Endothelial cell of hepatic sinusoid (primary cell): ENCODE data around the gene LRRC2.
"Not testable (repeated sequence)": the region's sequence is repeated elsewhere in the genome, so short reads cannot be mapped to it uniquely, and the experiment has no call there.

Source experiments
- in situ Hi-C: cut with HindIII; loops from 2 replicates; pipeline ENCODE4 v1.10.0; 2017; ENCODE audit warnings: low sequenced_read_pairs

LRRC2 gene

GRCh38 chr3:46584598-46585467 lies 18.7 kb upstream of the LRRC2 start:
- in situ Hi-C loops, result no loop called here

DNA sequence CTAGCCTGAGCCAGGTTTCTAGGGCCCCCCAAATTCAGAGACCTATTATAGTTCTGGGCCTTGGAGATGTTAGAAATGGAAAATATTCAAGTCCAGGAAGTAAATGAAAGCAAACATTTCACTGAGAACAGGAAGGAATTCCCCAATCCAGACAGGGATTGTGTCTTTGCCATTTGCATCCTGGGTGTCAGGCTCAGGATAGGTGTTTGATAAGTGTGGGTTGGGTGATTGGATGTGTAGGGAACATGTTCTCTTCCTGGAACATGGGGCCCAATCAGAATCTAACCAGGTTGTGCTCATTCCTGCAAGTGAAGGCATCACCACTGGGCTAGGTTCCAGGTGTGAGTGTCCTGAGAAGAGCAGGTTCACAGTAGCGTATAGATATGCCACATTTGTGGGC lies 14.6 kb upstream of the LRRC2 start:
- in situ Hi-C loops, result no loop called here

GRCh38 chr3:46579756-46580286 lies 13.7 kb upstream of the LRRC2 start:
- in situ Hi-C loops, result no loop called here

GRCh38 chr3:46578973-46579755 lies 13.1 kb upstream of the LRRC2 start:
- in situ Hi-C loops, result no loop called here

DNA sequence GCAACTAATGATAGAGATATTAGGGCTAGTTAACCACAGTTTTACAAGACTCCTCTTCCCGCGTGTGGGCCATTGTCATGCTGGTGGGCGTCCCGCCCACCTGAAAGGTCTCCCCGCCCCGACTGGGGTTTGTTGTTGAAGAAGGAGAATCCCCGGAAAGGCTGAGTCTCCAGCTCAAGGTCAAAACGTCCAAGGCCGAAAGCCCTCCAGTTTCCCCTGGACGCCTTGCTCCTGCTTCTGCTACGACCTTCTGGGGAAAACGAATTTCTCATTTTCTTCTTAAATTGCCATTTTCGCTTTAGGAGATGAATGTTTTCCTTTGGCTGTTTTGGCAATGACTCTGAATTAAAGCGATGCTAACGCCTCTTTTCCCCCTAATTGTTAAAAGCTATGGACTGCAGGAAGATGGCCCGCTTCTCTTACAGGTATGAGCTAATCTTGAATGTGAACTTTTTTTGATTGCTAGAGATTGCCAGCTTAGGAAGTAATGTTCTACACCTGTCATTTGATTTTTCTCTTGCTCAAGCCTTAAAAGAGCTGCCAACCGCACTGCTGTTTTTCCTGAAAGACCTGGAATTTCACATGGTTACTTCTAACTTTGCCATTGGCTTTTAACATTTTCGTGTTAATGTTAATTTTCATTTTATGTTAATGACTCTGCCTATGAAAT lies 11.6 kb upstream of the LRRC2 start:
- in situ Hi-C loops, result not testable (repeated sequence)

DNA sequence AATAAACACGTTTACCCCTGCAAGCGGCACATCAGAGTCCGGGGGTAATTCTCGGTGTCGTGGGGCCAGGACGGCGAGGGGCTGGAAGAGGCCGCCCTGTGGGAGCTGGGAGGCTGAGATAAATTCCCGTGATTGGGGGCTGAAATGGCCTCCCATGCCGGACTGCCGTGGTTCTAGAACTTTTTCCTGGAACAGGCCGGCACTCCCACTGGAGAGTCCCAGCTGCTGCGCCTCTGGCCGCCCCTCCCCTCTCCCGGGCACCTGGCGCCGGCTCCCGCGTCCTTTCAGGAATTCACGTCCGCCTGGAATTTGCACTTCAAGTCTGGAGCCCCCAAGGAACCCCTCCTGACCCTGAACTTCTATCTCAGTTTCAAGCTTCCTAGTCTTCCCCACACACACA lies 10.8 kb upstream of the LRRC2 start:
- in situ Hi-C loops, result no loop called here

GRCh38 chr3:46576386-46576785 lies 10.3 kb upstream of the LRRC2 start:
- in situ Hi-C loops, result no loop called here

DNA sequence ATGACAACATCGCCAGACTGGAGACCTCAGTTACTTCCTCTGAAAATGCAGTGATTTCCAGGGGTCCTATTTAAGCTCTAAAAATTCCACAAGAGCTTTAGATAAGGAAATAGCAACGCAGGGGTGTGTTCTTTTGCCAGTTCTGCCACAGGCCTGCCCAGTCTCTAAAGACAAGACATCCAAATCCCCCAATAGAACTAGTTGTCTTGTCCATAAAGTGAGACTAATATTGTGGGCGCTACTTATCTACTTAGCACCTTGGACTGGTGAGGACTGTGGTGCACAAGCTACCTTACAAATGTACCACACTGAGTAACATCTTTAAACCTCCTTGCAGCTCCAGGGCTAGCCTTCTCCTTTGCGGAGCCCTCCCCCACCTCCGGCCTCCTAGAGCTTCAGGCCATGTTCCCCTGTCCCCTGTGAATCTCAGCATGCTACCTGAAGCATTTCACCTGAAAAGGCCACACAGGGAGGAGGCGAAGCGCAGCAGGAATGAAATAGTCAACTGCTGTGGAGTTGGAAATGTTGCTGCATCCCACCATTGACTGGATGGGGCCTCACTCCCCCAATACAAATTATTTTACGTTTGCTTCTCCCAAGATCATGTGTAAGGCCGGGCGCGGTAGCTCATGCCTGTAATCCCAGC lies 9.6 kb upstream of the LRRC2 start:
- in situ Hi-C loops, result no loop called here

GRCh38 chr3:46574881-46575576 lies 8.9 kb upstream of the LRRC2 start:
- in situ Hi-C loops, result no loop called here

- in situ Hi-C loops, result no loop called here
Measured at GRCh38 chr3:46574243-46574646, 8.1 kb upstream of the LRRC2 start.

DNA sequence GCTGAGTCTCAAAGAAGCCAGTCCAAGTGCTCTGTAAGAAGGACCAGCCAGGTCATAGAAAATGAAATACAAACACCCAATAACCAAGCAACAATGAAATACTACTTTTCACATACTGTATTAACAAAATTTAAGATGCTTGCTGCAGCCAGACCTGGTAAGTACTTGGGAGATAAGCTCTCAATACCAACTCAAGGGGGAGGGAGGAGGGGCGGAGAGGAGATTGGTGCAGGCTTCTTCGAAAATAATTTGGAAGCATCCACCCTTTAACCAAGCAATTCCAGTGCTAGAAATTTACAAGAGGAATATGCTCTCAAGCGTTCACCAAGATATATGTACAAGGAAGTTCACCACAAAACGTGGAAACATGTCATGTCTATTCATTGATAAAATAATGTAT lies 7.6 kb upstream of the LRRC2 start:
- in situ Hi-C loops, result no loop called here

DNA sequence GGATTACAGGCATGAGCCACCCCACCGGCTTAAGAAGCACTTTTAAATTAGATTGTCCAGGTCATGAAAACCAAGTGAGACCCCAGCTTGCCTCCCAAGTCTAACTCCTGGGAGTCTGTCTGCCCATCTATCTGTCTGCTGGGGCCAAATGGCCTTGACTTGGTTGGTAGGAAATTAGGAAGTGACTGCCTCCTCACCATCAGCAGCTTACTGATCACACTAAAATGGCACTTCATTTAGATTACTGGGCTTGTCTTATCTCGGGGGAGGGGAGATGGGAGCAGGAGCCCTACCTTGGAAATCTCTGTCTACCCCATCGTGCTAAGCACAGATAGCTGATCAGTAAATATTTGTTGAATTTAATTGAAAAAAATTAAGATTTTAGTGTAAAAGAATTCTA lies 5.6 kb upstream of the LRRC2 start:
- in situ Hi-C loops, result no loop called here

GRCh38 chr3:46565607-46566039 lies 479 bp downstream of the LRRC2 start:
- in situ Hi-C loops, result no loop called here

- in situ Hi-C loops, result no loop called here
Measured at GRCh38 chr3:46565077-46565476, 1.0 kb downstream of the LRRC2 start.

- in situ Hi-C loops, result loop anchor here (5.0 kb wide), 1 partner anchor 62 kb away; no protein-coding TSS in a partner anchor
Measured at GRCh38 chr3:46564190-46565021, 1.7 kb downstream of the LRRC2 start.

DNA sequence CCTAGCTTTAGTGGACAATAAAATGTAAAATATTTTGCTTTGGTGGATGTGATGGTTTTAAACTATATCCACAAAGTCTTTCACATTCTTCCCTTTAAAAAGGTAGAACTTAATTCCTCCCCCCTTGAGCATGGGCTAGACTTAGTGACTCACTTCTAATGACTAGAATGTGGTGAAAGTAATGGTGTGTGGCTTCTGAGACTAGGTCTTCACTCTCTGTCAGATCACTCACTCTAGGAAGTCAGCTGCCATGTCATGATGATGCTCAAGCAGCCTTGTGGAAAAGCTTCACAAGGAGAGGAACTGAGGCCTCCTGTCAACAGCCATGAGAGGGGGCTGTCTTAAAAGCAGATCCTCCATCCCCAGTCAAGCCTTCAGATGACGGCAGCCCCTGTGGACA lies 4.2 kb downstream of the LRRC2 start:
- in situ Hi-C loops, result loop anchor here (5.0 kb wide), 1 partner anchor 60 kb away; no protein-coding TSS in a partner anchor

DNA sequence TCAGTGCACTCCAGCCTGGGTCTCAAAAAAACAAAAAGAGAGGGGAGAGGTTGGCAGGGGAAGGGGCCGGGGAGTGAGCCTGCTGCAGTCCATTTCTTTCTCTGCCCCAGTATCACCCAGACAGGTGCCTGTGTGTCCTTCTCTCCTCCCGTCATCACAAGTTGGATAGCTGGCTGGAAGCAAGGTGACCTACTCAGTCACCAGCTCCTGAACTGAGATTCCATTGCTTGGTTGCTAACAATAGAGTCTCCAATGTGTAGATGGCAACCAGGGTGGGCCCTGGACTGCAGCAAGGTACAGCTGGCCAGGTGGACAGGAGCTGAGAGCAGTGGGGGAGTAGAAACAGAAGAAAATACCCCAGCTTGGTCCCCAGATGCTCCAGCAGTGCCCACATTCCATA lies 4.6 kb downstream of the LRRC2 start:
- in situ Hi-C loops, result loop anchor here (5.0 kb wide), 1 partner anchor 59 kb away; no protein-coding TSS in a partner anchor

DNA sequence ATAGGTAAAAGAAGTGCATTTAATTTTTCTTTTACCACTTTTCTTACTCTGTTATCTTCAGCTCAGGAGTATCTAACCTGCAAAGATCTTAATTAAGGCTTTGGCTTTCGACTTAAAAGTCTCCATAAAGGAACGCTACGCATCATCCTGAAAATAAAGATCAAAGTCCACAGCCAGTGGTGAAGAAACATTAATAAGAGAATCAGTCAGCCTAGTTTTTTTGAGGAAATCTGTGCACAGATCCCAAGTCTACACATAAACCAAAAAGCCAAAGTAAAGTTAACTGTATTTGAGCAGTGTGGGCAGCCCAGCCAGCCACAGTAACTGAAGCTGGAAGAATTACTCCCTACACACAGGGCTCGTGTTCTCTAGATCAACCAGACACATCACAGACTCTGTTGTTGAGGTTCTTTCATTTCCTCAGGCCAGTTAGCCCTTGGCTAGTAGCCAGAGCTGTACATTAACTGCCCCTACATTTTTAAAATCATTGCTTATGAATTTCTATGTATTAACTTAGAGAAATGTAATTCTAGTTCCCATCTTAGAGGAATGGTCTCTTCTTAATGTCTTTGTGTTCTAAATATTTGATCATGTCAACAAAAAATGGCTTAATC lies 6.9 kb downstream of the LRRC2 start:
- in situ Hi-C loops, result no loop called here
